ENCODE data around the gene LUC7L2.

DNA sequence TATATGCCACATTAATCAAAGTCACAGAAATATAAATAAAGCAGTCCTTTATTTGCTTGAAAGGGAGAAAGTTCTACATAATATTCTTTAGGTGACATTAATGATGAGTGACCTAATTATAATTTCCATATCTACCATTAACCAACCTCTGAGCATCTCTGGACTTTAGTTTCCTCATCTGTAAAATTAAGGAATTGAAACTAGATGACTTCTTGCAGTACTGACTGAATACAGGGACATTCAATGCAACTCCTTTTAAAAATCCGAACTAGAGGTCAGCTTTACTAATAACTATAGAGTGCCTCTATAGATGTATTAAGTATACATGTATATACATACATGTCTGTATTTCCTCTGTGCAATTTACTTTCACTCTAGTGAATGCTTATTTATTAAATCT lies 14.7 kb upstream of the LUC7L2 start:
- TF ChIP-seq, protein P1, sequence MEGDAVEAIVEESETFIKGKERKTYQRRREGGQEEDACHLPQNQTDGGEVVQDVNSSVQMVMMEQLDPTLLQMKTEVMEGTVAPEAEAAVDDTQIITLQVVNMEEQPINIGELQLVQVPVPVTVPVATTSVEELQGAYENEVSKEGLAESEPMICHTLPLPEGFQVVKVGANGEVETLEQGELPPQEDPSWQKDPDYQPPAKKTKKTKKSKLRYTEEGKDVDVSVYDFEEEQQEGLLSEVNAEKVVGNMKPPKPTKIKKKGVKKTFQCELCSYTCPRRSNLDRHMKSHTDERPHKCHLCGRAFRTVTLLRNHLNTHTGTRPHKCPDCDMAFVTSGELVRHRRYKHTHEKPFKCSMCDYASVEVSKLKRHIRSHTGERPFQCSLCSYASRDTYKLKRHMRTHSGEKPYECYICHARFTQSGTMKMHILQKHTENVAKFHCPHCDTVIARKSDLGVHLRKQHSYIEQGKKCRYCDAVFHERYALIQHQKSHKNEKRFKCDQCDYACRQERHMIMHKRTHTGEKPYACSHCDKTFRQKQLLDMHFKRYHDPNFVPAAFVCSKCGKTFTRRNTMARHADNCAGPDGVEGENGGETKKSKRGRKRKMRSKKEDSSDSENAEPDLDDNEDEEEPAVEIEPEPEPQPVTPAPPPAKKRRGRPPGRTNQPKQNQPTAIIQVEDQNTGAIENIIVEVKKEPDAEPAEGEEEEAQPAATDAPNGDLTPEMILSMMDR (IDR thresholded peaks at IDR 0.05) = no peak
- no peak for TF ChIP-seq EZH2 (IDR thresholded peaks at IDR 0.05)

Measured in neural progenitor cell (in vitro differentiated cells).